Erythroblast (primary cell): ENCODE results near the gene DENND4A.

Experiments used
- GATA1 ChIP-seq: IDR thresholded peaks from 2 replicates; pipeline ENCODE4 v1.6.1; 2011; ENCODE audit warnings: low read depth, mild to moderate bottlenecking, control low read depth, low read length, moderate library complexity
- POLR2A ChIP-seq: IDR thresholded peaks from 2 replicates; pipeline ENCODE4 v1.6.1; 2011; ENCODE audit warnings: mild to moderate bottlenecking, low read length

GRCh38 chr15:65789759-65790425, 2.2 kb downstream of the DENND4A start:
- no peak for TF ChIP-seq POLR2A
- no peak for TF ChIP-seq GATA1
